Nephron progenitor cell (in vitro differentiated cells): ENCODE data around the gene EEF1AKMT3.

Experiments
- DNase-seq: peaks from one replicate; pipeline ENCODE4 v3.0.0; 2021
- H3K27ac Mint-ChIP-seq: 2 replicates; pipeline ENCODE4 v1.8.0; 2021; ENCODE audit warnings: mild to moderate bottlenecking, moderate library complexity, mixed read lengths
- H3K27me3 Mint-ChIP-seq: 2 replicates; pipeline ENCODE4 v1.8.0; 2021; ENCODE audit warnings: mild to moderate bottlenecking, low read depth, mixed read lengths; ENCODE audit not compliant: poor library complexity
- H3K36me3 Mint-ChIP-seq: 2 replicates; pipeline ENCODE4 v1.8.0; 2021; ENCODE audit warnings: low read depth, mixed read lengths
- H3K4me1 Mint-ChIP-seq: 2 replicates; pipeline ENCODE4 v1.8.0; 2021; ENCODE audit warnings: mixed read lengths
- H3K4me3 Mint-ChIP-seq: 2 replicates; pipeline ENCODE4 v1.8.0; 2021; ENCODE audit warnings: mild to moderate bottlenecking, moderate library complexity, mixed read lengths
- H3K9me3 Mint-ChIP-seq: 2 replicates; pipeline ENCODE4 v1.8.0; 2021; ENCODE audit warnings: mild to moderate bottlenecking, moderate library complexity, mixed read lengths
- TF ChIP-seq, protein P1 (sequence below): fragments of 200-600 bp; sonication (generic); IDR thresholded peaks from 2 replicates; pipeline ENCODE4 v1.5.0; 2021; ENCODE audit warnings: antibody characterized with exemption

Gene EEF1AKMT3

DNA sequence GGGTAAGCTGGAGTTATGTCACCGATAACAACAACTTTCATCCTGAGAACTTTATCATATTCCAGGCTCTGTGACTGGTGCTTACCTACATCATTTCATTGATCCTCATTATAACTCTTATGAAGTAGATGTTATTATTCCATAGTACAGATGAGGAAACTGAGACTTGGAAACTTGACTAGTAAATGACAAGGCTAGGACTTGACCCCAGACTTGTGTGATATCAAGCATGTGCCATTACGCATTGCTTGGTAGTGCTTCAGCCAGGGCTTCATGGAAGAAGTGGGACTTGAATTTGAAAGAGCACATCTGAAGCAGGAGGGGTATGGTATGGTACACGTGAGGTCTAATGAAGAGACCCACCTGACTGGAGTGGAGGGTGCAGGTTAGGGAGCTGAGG lies 34.3 kb downstream of the EEF1AKMT3 start:
- TF ChIP-seq, protein P1, sequence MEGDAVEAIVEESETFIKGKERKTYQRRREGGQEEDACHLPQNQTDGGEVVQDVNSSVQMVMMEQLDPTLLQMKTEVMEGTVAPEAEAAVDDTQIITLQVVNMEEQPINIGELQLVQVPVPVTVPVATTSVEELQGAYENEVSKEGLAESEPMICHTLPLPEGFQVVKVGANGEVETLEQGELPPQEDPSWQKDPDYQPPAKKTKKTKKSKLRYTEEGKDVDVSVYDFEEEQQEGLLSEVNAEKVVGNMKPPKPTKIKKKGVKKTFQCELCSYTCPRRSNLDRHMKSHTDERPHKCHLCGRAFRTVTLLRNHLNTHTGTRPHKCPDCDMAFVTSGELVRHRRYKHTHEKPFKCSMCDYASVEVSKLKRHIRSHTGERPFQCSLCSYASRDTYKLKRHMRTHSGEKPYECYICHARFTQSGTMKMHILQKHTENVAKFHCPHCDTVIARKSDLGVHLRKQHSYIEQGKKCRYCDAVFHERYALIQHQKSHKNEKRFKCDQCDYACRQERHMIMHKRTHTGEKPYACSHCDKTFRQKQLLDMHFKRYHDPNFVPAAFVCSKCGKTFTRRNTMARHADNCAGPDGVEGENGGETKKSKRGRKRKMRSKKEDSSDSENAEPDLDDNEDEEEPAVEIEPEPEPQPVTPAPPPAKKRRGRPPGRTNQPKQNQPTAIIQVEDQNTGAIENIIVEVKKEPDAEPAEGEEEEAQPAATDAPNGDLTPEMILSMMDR, result no peak
- no peaks in the 10 kb centered on the region for H3K9me3 Mint-ChIP-seq
- H3K36me3 Mint-ChIP-seq, result peaks cover 36% of the 10 kb centered on the region
- peaks cover 3% of the 10 kb centered on the region for H3K27me3 Mint-ChIP-seq
- no peak for DNase-seq
- no peak overlapping the region for H3K4me3 Mint-ChIP-seq
- H3K4me1 Mint-ChIP-seq, result no peaks in the 10 kb centered on the region
- no peak overlapping the region for H3K27ac Mint-ChIP-seq

DNA sequence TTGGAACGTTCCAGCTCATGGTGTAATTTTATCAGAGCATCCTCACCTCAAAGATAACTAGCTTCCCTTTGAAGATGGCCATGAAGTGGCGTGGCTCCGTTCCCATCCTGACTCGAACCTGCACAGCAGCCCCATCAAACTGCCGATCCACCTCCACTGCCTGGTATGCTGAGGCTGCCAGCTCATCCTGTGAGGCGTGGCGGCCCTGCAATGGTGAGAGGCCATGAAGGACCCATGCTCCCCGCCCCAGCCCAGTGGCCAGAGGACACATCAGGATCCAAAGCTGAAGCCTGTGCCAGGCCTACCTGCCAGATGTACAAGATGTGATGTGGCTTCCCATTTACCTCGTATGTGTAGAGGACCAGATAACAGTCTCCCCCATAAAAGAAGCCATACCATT lies 34.9 kb downstream of the EEF1AKMT3 start:
- H3K9me3 Mint-ChIP-seq, result no peaks in the 10 kb centered on the region
- no peaks in the 10 kb centered on the region for H3K4me1 Mint-ChIP-seq
- no peak for DNase-seq
- H3K36me3 Mint-ChIP-seq, result peaks cover 36% of the 10 kb centered on the region
- H3K27me3 Mint-ChIP-seq, result peaks cover 3% of the 10 kb centered on the region
- no peak overlapping the region for H3K4me3 Mint-ChIP-seq
- TF ChIP-seq, protein P1, result no peak
- H3K27ac Mint-ChIP-seq, result no peak overlapping the region

DNA sequence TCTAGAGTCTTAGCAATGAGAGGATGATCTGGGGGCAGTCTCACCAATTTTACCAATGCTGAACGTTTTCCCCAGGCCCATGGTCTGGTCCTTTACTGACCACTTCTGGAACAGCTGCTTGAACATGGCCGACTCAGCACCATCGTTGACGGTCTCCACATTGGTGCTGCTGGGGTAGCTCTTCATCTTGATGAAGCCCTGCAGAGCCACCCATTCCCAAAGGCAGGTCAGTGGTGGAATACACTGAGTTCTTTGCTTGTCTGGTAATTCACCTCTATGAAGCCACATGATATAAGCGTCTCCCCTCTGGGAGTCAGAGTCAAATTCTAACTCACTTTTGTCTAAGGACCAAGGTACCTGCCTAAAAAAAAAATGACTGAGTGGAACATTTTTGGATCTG lies 35.9 kb downstream of the EEF1AKMT3 start:
- TF ChIP-seq, protein P1, result no peak
- DNase-seq, result no peak
- Mint-ChIP-seq H3K27ac (no peak overlapping the region), H3K27me3 (peaks cover 3% of the 10 kb centered on the region), H3K9me3 (no peaks in the 10 kb centered on the region), H3K4me3 (no peak overlapping the region), H3K4me1 (no peaks in the 10 kb centered on the region), H3K36me3 (peaks cover 36% of the 10 kb centered on the region)

DNA sequence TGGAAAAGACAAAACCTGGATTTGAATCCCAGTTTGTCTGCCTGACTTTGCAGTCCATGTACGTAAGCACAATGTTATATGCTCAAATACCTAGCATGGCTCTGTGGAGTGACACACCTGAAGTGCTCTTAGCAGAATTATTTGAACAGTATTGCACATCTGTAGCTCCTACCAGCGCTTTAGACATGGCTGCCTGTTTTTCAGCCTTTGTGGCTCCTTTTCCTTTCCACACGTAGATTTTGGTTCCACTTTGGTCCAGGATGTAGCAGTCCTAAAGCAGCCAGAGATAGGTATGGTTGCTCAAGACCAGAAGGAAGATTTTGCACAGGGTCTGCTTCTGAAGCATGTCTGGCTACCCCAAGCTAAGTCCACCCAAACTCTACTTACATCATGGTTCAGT lies 37.0 kb downstream of the EEF1AKMT3 start:
- H3K27ac Mint-ChIP-seq, result no peak overlapping the region
- H3K36me3 Mint-ChIP-seq, result peaks cover 32% of the 10 kb centered on the region
- H3K27me3 Mint-ChIP-seq, result peaks cover 3% of the 10 kb centered on the region
- TF ChIP-seq, protein P1, result no peak
- no peak for DNase-seq
- no peak overlapping the region for H3K4me3 Mint-ChIP-seq
- no peaks in the 10 kb centered on the region for H3K9me3 Mint-ChIP-seq
- H3K4me1 Mint-ChIP-seq, result no peaks in the 10 kb centered on the region

DNA sequence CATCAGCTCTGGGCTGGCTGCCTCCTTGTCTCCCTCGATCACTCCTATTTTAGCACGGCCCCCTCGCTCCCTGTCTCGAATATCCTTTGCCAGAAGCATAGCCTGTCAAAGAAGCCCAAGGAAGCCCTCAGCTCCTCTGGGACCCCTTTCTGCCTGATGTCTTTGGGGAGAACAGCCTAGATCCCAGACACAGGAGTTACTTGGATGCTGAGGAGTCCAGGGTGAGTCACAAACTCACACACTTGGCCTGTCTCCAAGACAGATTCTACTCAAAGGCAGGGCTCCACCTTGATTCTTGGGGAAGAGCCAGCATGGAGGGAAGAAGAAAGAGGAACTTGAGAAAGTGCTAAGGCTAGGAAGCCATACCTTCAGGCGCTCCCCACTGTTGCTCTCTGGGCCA lies 38.0 kb downstream of the EEF1AKMT3 start:
- H3K9me3 Mint-ChIP-seq, result no peaks in the 10 kb centered on the region
- TF ChIP-seq, protein P1, result no peak
- DNase-seq, result no peak
- no peaks in the 10 kb centered on the region for H3K4me1 Mint-ChIP-seq
- peaks cover 3% of the 10 kb centered on the region for H3K27me3 Mint-ChIP-seq
- H3K4me3 Mint-ChIP-seq, result no peak overlapping the region
- H3K36me3 Mint-ChIP-seq, result peaks cover 25% of the 10 kb centered on the region
- H3K27ac Mint-ChIP-seq, result no peak overlapping the region

DNA sequence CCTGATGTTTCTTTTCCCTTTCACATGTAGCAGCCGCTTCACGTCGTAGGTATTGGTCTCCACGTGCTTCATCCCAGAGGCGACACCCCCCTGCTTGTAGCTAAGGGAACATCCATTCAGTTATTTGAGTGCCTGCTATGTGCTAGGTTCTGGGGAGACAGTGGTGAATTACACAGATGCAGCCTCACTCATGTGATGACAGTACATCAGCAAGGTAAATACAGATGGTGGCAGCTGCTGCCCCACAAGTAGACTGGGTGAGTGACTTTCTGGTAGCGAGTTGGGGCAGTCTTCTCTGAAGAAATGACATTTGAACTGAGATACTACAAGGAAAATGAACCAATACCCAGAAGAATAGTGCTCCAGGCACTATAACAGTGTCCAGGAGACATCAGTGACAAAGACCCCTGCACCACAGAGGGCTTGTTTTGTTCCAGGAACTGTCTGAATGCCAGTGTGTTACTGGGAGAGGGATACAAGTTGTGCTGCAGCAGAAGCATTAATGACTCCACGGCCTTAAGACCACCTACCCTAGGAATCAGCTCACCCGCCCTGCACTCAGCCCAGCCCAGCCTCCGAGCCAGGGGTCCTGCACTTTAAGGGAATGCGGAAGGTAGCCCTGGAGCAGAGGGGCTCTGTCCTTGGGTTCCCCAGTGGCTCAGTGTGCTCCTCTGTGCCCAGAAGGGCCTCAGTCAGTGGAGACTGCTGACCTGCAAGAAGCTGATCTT lies 38.8 kb downstream of the EEF1AKMT3 start:
- H3K4me3 Mint-ChIP-seq, result no peak overlapping the region
- H3K9me3 Mint-ChIP-seq, result no peaks in the 10 kb centered on the region
- H3K27me3 Mint-ChIP-seq, result peaks cover 3% of the 10 kb centered on the region
- no peak for DNase-seq
- H3K4me1 Mint-ChIP-seq, result no peaks in the 10 kb centered on the region
- no peak overlapping the region for H3K27ac Mint-ChIP-seq
- TF ChIP-seq, protein P1, result no peak
- peaks cover 23% of the 10 kb centered on the region for H3K36me3 Mint-ChIP-seq
